Mesothelial cell of epicardium (in vitro differentiated cells): ENCODE data around the gene ASB15. TPM values are rescaled to one million over a fixed set of nuclear protein-coding genes. Genes with fewer than 3 reads are reported as not detected.
A peak's percentile ranks its signal among the peaks of the same experiment; 100 is the strongest.

Source experiments
- DNase-seq, 2 experiments: peaks; one replicate each; pipeline ENCODE4 v3.0.0; 2021; ENCODE audit warnings: low spot score in 2 of 2; ENCODE audit not compliant: unreplicated experiment in 2 of 2
- H3K27ac Mint-ChIP-seq: 2 replicates; pipeline ENCODE4 v1.8.0; 2021; ENCODE audit warnings: mixed read lengths
- H3K27me3 Mint-ChIP-seq: 2 replicates; pipeline ENCODE4 v1.8.0; 2021; ENCODE audit warnings: low read depth, mixed read lengths
- H3K36me3 Mint-ChIP-seq: 2 replicates; pipeline ENCODE4 v1.8.0; 2021; ENCODE audit warnings: mixed read lengths
- H3K4me1 Mint-ChIP-seq: 2 replicates; pipeline ENCODE4 v1.8.0; 2021; ENCODE audit warnings: mixed read lengths
- H3K4me3 Mint-ChIP-seq: 2 replicates; pipeline ENCODE4 v1.8.0; 2021; ENCODE audit warnings: mild to moderate bottlenecking, moderate library complexity, mixed read lengths
- H3K9me3 Mint-ChIP-seq: 2 replicates; pipeline ENCODE4 v1.8.0; 2021; ENCODE audit warnings: mixed read lengths
- total RNA-seq: library from RNA; stranded (reverse); gene quantifications from 3 replicates; pipeline ENCODE4 v1.2.1, GENCODE V29; 2021
- TF ChIP-seq, protein P1 (sequence below): fragments of 200-600 bp; sonication (generic); IDR thresholded peaks from one replicate; pipeline ENCODE4 v1.5.0; 2021; ENCODE audit warnings: antibody characterized with exemption; ENCODE audit not compliant: unreplicated experiment

The ASB15 gene
- total RNA-seq, 1 donor from 2014 or later = not detected

DNA sequence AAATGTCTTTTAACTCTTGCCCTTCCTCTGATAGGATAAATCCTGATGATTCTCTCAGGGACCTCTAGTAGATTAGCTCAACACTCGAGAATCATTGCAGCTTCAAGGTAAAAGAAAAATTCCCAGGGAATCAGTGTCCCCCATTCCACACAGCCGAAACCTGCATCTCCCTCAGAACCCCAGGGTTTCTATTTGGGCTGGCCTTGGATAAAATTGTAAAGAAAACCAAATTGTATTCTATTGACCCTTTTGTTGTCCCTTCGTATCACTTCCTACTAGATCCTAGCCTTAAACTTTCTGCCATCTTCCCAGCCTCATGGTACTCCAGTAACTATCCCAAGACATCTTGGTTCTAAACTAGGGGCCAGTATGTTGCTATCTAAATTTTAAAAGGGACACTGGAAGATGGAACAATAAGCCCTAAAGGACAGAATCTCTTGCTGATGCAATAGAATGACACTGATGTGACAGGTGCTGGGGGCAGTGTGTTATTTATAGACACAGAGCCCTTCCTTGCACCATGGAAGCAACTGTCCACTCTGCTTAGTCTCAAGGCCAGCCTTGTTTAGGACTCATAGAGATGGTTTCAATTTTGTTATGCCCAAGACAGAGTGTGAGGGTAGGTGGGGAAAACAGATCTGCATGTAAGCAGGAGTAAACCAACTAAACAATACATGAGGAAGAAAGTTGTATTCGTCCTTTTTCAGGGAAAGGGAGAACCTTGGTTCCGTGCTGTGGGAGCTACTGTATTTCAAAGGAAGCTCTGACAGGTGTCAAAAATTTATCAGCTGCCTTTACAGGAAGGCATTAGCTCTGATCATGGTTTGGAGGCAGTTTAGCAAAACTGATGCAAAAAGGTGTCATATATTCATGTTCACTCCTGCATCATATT is 7.6 kb downstream of the ASB15 start:
- no peaks in the 10 kb centered on the region for H3K36me3 Mint-ChIP-seq
- H3K27me3 Mint-ChIP-seq = no peaks in the 10 kb centered on the region
- H3K4me3 Mint-ChIP-seq = no peak overlapping the region
- H3K9me3 Mint-ChIP-seq = peaks cover 3% of the 10 kb centered on the region
- H3K4me1 Mint-ChIP-seq = peaks cover 8% of the 10 kb centered on the region
- no peak overlapping the region for H3K27ac Mint-ChIP-seq
- DNase-seq = no peak
- TF ChIP-seq, protein P1, sequence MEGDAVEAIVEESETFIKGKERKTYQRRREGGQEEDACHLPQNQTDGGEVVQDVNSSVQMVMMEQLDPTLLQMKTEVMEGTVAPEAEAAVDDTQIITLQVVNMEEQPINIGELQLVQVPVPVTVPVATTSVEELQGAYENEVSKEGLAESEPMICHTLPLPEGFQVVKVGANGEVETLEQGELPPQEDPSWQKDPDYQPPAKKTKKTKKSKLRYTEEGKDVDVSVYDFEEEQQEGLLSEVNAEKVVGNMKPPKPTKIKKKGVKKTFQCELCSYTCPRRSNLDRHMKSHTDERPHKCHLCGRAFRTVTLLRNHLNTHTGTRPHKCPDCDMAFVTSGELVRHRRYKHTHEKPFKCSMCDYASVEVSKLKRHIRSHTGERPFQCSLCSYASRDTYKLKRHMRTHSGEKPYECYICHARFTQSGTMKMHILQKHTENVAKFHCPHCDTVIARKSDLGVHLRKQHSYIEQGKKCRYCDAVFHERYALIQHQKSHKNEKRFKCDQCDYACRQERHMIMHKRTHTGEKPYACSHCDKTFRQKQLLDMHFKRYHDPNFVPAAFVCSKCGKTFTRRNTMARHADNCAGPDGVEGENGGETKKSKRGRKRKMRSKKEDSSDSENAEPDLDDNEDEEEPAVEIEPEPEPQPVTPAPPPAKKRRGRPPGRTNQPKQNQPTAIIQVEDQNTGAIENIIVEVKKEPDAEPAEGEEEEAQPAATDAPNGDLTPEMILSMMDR = no peak

DNA sequence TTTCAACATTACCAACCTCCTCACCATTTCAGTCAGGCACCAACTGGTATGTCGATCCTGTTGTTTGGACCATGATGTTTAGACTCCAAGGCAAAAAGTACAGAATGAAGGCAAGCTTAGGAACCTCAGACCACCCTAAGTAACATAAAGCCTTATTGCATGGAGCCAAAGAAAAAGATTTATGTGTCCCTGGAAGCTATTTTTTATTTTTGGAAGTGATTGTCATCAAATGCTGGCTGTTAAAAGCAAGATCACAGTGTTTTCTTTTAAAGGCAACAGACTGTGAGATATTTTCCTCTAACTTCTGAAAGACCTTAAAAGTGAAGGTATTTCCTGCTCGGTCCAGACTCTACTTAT is 8.2 kb downstream of the ASB15 start:
- Mint-ChIP-seq H3K27ac (no peak overlapping the region), H3K27me3 (no peaks in the 10 kb centered on the region), H3K9me3 (peaks cover 3% of the 10 kb centered on the region), H3K36me3 (no peaks in the 10 kb centered on the region), H3K4me3 (no peak overlapping the region), H3K4me1 (peaks cover 13% of the 10 kb centered on the region)
- TF ChIP-seq, protein P1 = no peak
- no peak for DNase-seq

DNA sequence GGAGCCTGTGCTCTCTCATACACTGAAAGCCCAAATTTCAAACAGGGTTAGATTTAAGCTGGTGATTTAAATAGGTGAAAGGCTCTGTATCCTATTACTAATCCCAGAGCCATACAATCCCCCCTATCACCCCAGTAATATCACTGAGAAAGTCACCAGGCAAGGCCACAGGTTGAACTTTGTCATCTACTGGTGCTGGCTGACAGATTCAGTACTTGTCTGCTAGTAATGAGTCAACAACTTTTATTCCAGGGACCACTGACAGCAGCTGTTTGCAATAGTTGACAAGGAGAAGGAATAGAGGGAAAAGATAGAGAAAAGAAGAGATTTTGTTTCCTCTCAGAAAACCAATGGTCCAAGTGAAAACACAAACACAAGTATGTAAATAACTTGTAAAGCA is 10.4 kb downstream of the ASB15 start:
- Mint-ChIP-seq H3K36me3 (no peaks in the 10 kb centered on the region), H3K9me3 (peaks cover 3% of the 10 kb centered on the region), H3K27me3 (no peaks in the 10 kb centered on the region), H3K27ac (no peak overlapping the region), H3K4me3 (no peak overlapping the region), H3K4me1 (peaks cover 25% of the 10 kb centered on the region)
- TF ChIP-seq, protein P1 = no peak
- DNase-seq = no peak

DNA sequence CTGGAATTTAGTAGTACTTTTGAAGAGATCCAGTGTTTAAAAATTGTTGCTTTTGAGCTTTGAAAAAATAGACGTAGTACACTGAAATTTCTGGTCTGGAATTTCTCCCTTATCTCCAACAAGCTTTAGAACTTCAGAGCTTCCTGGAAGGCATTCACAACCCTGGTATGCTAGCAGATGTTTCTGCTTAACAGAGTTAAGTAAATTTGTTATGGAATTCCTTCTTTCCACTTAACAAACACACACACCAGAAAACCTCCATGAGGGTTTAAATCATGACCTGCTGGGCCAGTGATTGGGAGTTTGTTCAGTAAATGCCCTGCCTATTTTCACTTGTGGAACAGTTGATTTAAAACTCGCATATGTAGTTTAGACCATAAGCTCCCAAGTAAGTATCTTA is 13.7 kb downstream of the ASB15 start:
- H3K4me1 Mint-ChIP-seq = peaks cover 25% of the 10 kb centered on the region
- peak overlapping the region; percentile 86 for H3K27ac Mint-ChIP-seq
- no peak overlapping the region for H3K4me3 Mint-ChIP-seq
- H3K9me3 Mint-ChIP-seq = peaks cover 3% of the 10 kb centered on the region
- H3K36me3 Mint-ChIP-seq = no peaks in the 10 kb centered on the region
- TF ChIP-seq, protein P1 = no peak
- DNase-seq = no peak
- no peaks in the 10 kb centered on the region for H3K27me3 Mint-ChIP-seq

DNA sequence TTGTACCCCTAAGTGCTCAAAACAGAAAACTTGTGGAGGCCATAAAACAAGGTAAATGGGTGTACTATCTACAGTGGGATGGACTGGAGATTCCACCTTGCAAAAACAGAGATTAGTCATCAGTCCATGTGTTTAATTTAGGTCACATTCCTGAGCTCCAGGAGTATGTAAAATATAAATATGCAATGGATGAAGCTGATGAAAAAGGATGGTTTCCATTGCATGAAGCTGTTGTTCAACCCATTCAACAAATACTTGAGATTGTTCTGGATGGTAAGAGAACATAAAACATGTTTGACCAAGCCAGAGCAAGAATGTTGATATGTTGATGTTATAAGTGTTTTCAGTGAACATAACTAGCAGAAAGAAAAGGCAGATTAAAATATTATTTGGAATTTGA is 14.6 kb downstream of the ASB15 start:
- H3K27ac Mint-ChIP-seq = no peak overlapping the region
- H3K9me3 Mint-ChIP-seq = peaks cover 3% of the 10 kb centered on the region
- DNase-seq = no peak
- no peaks in the 10 kb centered on the region for H3K36me3 Mint-ChIP-seq
- no peaks in the 10 kb centered on the region for H3K27me3 Mint-ChIP-seq
- TF ChIP-seq, protein P1 = no peak
- peaks cover 25% of the 10 kb centered on the region for H3K4me1 Mint-ChIP-seq
- no peak overlapping the region for H3K4me3 Mint-ChIP-seq
